ENCODE data around the gene WDR47. TPM values are rescaled to one million over a fixed set of nuclear protein-coding genes. Genes with fewer than 3 reads are reported as not detected.
"Not testable (repeated sequence)": the region's sequence is repeated elsewhere in the genome, so short reads cannot be mapped to it uniquely, and the experiment has no call there.

Gene WDR47
- total RNA-seq, 1 experiment from 2014 or later: 16.1 TPM

DNA sequence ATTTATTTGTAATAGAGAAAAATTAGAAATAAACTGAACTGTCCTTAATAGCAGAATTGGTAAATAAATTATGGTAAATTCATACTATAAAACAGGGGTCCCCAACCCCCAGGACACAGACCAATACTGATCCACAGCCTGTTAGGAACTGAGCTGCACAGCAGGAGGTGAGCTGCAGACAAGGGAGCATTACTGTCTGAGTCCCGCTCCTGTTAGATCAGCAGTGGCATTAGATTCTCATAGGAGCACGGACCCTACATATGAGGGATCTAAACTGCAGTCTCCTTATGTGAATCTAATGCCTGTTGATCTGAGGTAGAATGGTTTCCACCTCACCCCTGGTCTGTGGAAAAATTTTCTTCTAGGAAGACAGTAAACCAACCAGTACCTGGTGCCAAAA is 7.5 kb downstream of the WDR47 start:
- Mint-ChIP-seq H3K4me1 (ENCODE audit: insufficient read depth, unreplicated experiment) (no peaks in the 10 kb centered on the region), H3K9me3 (ENCODE audit: unreplicated experiment) (no peaks in the 10 kb centered on the region), H3K36me3 (ENCODE audit: insufficient read depth, unreplicated experiment) (peaks cover 10% of the 10 kb centered on the region), H3K27ac (ENCODE audit: low read depth, unreplicated experiment) (no peak overlapping the region), H3K27me3 (ENCODE audit: insufficient read depth, unreplicated experiment) (no peaks in the 10 kb centered on the region), H3K4me3 (ENCODE audit: unreplicated experiment) (no peak overlapping the region)
- no peak for DNase-seq (ENCODE audit: unreplicated experiment)
- CTCF ChIA-PET: interaction anchor here (0.7 kb wide), 1 partner anchor 8 kb away, joined by 3 read pairs; no protein-coding TSS in a partner anchor
- TF ChIP-seq CTCF (IDR thresholded peaks at IDR 0.05; ENCODE audit: unreplicated experiment): no peak
- BruUV-seq (replicated peaks): no TSS peak
- intact Hi-C loops (cut with micrococcal nuclease): no loop called here
- POLR2A ChIA-PET: no interaction called here

- H3K36me3 Mint-ChIP-seq (ENCODE audit: insufficient read depth, unreplicated experiment); DNase-seq (ENCODE audit: unreplicated experiment); H3K27me3 Mint-ChIP-seq (ENCODE audit: insufficient read depth, unreplicated experiment); H3K4me1 Mint-ChIP-seq (ENCODE audit: insufficient read depth, unreplicated experiment); H3K27ac Mint-ChIP-seq (ENCODE audit: low read depth, unreplicated experiment); H3K4me3 Mint-ChIP-seq (ENCODE audit: unreplicated experiment); BruUV-seq (replicated peaks); H3K9me3 Mint-ChIP-seq (ENCODE audit: unreplicated experiment); intact Hi-C loops (cut with micrococcal nuclease): not testable (repeated sequence)
- ChIA-PET CTCF (interaction anchor here (2.2 kb wide), 1 partner anchor 82 kb away, joined by 15 read pairs; a partner anchor contains a TSS), POLR2A (interaction anchor here (0.7 to 2.2 kb wide), 3 partner anchors 13 to 70 kb away, joined by 3 to 12 read pairs (median 7); partner anchors contain the start of genes TMEM167B and WDR47)
Observed at GRCh38 chr1:109029493-109029892, 12.4 kb downstream of the WDR47 start.

DNA sequence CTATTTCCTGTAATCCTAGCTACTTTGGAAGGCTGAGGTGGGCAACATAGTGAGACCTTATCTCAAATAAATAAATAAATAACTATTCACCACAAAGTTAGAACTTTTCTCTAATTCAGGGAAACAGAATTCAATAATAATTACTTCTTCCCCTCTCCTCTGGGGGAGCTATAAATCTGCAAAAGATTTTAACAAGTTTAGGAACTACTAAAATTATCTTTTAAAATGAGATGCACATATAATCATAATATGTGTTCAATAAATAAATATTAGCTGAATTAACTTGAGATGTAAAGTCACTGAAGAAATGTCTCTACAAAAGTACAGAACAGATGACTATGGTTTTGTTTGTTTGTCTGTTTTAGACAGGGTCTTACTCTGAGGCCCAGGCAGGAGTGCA is 14.1 kb downstream of the WDR47 start:
- Mint-ChIP-seq H3K4me1 (ENCODE audit: insufficient read depth, unreplicated experiment) (no peaks in the 10 kb centered on the region), H3K36me3 (ENCODE audit: insufficient read depth, unreplicated experiment) (peaks cover 5% of the 10 kb centered on the region), H3K27me3 (ENCODE audit: insufficient read depth, unreplicated experiment) (no peaks in the 10 kb centered on the region), H3K9me3 (ENCODE audit: unreplicated experiment) (no peaks in the 10 kb centered on the region), H3K4me3 (ENCODE audit: unreplicated experiment) (no peak overlapping the region), H3K27ac (ENCODE audit: low read depth, unreplicated experiment) (no peak overlapping the region)
- intact Hi-C loops (cut with micrococcal nuclease): loop anchor here (1.0 kb wide), 1 partner anchor 84 kb away; a partner anchor contains a TSS
- no peak for DNase-seq (ENCODE audit: unreplicated experiment)
- ChIA-PET POLR2A (interaction anchor here (0.8 to 2.2 kb wide), 7 partner anchors 11 to 72 kb away, joined by 3 to 12 read pairs (median 4); partner anchors contain the start of genes CLCC1, TMEM167B and WDR47), CTCF (interaction anchor here (0.5 to 2.2 kb wide), 12 partner anchors 8 to 333 kb away, joined by 3 to 15 read pairs (median 4); a partner anchor contains a TSS)
- BruUV-seq (replicated peaks): no TSS peak
- TF ChIP-seq CTCF (IDR thresholded peaks at IDR 0.05; ENCODE audit: unreplicated experiment): peak; percentile 7

DNA sequence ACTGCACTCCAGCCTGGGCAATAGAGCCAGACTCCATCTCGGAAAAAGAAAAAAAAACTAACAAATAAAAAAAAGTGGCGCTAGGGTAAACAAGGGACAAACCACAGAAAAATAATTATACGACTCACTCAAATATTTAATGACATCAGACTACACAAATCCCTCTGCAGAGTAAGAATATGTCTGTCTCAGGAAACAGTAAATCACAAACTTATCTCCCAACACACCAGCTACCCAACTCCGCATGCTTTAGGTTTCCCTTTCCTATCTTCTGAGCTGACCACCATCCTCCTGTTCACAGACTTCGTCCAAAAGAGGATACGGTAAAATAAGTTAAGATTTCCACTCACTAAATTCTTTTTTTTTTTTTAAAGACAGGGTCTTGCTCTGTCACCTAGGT is 16.2 kb downstream of the WDR47 start:
- intact Hi-C loops (cut with micrococcal nuclease): no loop called here
- H3K4me3 Mint-ChIP-seq (ENCODE audit: unreplicated experiment): no peak overlapping the region
- H3K36me3 Mint-ChIP-seq (ENCODE audit: insufficient read depth, unreplicated experiment): peaks cover 14% of the 10 kb centered on the region
- no peaks in the 10 kb centered on the region for H3K9me3 Mint-ChIP-seq (ENCODE audit: unreplicated experiment)
- no peaks in the 10 kb centered on the region for H3K27me3 Mint-ChIP-seq (ENCODE audit: insufficient read depth, unreplicated experiment)
- no peak for DNase-seq (ENCODE audit: unreplicated experiment)
- no peaks in the 10 kb centered on the region for H3K4me1 Mint-ChIP-seq (ENCODE audit: insufficient read depth, unreplicated experiment)
- POLR2A ChIA-PET: interaction anchor here (0.7 kb wide), 1 partner anchor 627 kb away, joined by 3 read pairs; no protein-coding TSS in a partner anchor
- CTCF ChIA-PET: interaction anchor here (0.7 kb wide), 1 partner anchor 58 kb away, joined by 3 read pairs; no protein-coding TSS in a partner anchor
- TF ChIP-seq CTCF (IDR thresholded peaks at IDR 0.05; ENCODE audit: unreplicated experiment): no peak
- H3K27ac Mint-ChIP-seq (ENCODE audit: low read depth, unreplicated experiment): no peak overlapping the region
- BruUV-seq (replicated peaks): no TSS peak
